Fibroblast of lung (primary cell): ENCODE results near the gene PLD1. TPM values are rescaled to one million over a fixed set of nuclear protein-coding genes. Genes with fewer than 3 reads are reported as not detected.

ENCODE experiments used
- DNase-seq, 2 donors: peaks; one replicate each; pipeline versions ENCODE4 v3.0.0 to v3.0.0-alpha.2; 2010; ENCODE audit warnings: low read depth in 2 of 2
- H2AFZ ChIP-seq: 2 replicates; pipeline ENCODE4 v1.5.1; 2012; ENCODE audit warnings: low read length, control low read depth, inconsistent platforms
- H3K27ac ChIP-seq: 2 replicates; pipeline ENCODE4 v1.5.1; 2011; ENCODE audit warnings: low read length, control low read depth; ENCODE audit not compliant: insufficient read depth
- H3K27me3 ChIP-seq: 2 replicates; pipeline ENCODE4 v1.5.1; 2011; ENCODE audit warnings: mild to moderate bottlenecking, low read length; ENCODE audit not compliant: control insufficient read depth, insufficient read depth
- H3K36me3 ChIP-seq: 2 replicates; pipeline ENCODE4 v1.5.1; 2011; ENCODE audit warnings: low read length; ENCODE audit not compliant: control insufficient read depth, insufficient read depth
- H3K4me1 ChIP-seq: 2 replicates; pipeline ENCODE4 v1.5.1; 2011; ENCODE audit warnings: low read length; ENCODE audit not compliant: control insufficient read depth, insufficient read depth; ENCODE audit errors: extremely low read depth
- H3K4me2 ChIP-seq: 2 replicates; pipeline ENCODE4 v1.5.1; 2011; ENCODE audit warnings: low read length, control low read depth; ENCODE audit not compliant: insufficient read depth; ENCODE audit errors: extremely low read depth
- H3K4me3 ChIP-seq, 4 experiments: fragments of 200-600 bp in 1 of 4; sonication (generic) in 1 of 4; replicated peaks in 1 of 4; 2 replicates each; pipeline ENCODE4 v1.5.1; 2011 to 2016; ENCODE audit warnings: low read length in 4 of 4, low read depth in 3 of 4, mild to moderate bottlenecking in 3 of 4, control low read depth in 2 of 4, inconsistent platforms in 1 of 4, mixed read lengths in 1 of 4; ENCODE audit not compliant: insufficient read depth in 1 of 4; ENCODE audit errors: control extremely low read depth in 1 of 4
- H3K79me2 ChIP-seq: 2 replicates; pipeline ENCODE4 v1.5.1; 2012; ENCODE audit warnings: mild to moderate bottlenecking, low read length, inconsistent platforms; ENCODE audit not compliant: control insufficient read depth, insufficient read depth
- H3K9ac ChIP-seq: 2 replicates; pipeline ENCODE4 v1.5.1; 2011; ENCODE audit warnings: mild to moderate bottlenecking, low read length, control low read depth; ENCODE audit not compliant: insufficient read depth
- H3K9me3 ChIP-seq: 2 replicates; pipeline ENCODE4 v1.5.1; 2012; ENCODE audit warnings: low read depth, low read length; ENCODE audit not compliant: control insufficient read depth, insufficient read depth
- H4K20me1 ChIP-seq: 2 replicates; pipeline ENCODE4 v1.5.1; 2011; ENCODE audit warnings: low read length; ENCODE audit not compliant: control insufficient read depth, insufficient read depth; ENCODE audit errors: extremely low read depth
- CTCF ChIP-seq, 2 donors: IDR thresholded peaks in 1 of 2; conservative IDR thresholded peaks in 1 of 2; 1 replicate in 1 of 2; 2 replicates in 1 of 2; pipeline ENCODE4 v1.5.1; 2011 to 2012; ENCODE audit warnings: low read length in 2 of 2, control low read depth in 1 of 2, inconsistent platforms in 1 of 2, low read depth in 1 of 2, mild to moderate bottlenecking in 1 of 2
- EZH2 ChIP-seq: IDR thresholded peaks from 2 replicates; pipeline ENCODE4 v1.5.1; 2012; ENCODE audit warnings: low read length, control low read depth, mild to moderate bottlenecking; ENCODE audit errors: missing control alignments
- polyA plus RNA-seq, 2 donors: library from polyadenylated mRNA; depleted of rRNA in 1 of 2; stranded (reverse) in 1 of 2; unstranded in 1 of 2; fragments of >200 nt; gene quantifications; 2 replicates each; pipeline ENCODE4 v1.2.1, GENCODE V29; 2011 to 2012; ENCODE audit warnings: missing spikeins in 1 of 2
- total RNA-seq: library from RNA; depleted of rRNA; stranded (reverse); fragments of >200 nt; gene quantifications from 2 replicates; pipeline ENCODE4 v1.2.1, GENCODE V29; 2014

PLD1 gene
- total and polyA plus RNA-seq, 2 donors (not counting 1 experiment from before 2014, with no cell fraction given), result 10.8 to 18.8 TPM

- no peaks in the 10 kb centered on the region for H4K20me1 ChIP-seq
- H2AFZ ChIP-seq, result no peak overlapping the region
- peaks cover 7% of the 10 kb centered on the region for H3K4me1 ChIP-seq
- no peak for TF ChIP-seq EZH2
- no peak for TF ChIP-seq CTCF (conservative IDR thresholded peaks at IDR 0.05 in 1 of 2, IDR thresholded peaks at IDR 0.05 in 1 of 2; ENCODE audit: low read depth in 1 of 2, low read length in 2 of 2)
- H3K9ac ChIP-seq, result no peak overlapping the region
- no peaks in the 10 kb centered on the region for H3K36me3 ChIP-seq
- no peak overlapping the region for H3K27ac ChIP-seq
- no peak overlapping the region for H3K4me3 ChIP-seq
- H3K79me2 ChIP-seq, result no peaks in the 10 kb centered on the region
- H3K4me2 ChIP-seq, result no peak overlapping the region
- no peaks in the 10 kb centered on the region for H3K27me3 ChIP-seq
- peak in 1 of 2 donors; percentile 83 for DNase-seq
- H3K9me3 ChIP-seq, result no peaks in the 10 kb centered on the region
These were observed 3.7 kb upstream of the PLD1 start for GRCh38 chr3:171813897-171814460.

GRCh38 chr3:171813278-171813896 lies 3.1 kb upstream of the PLD1 start:
- H3K27ac ChIP-seq, result no peak overlapping the region
- no peaks in the 10 kb centered on the region for H3K9me3 ChIP-seq
- H4K20me1 ChIP-seq, result no peaks in the 10 kb centered on the region
- no peak overlapping the region for H3K9ac ChIP-seq
- TF ChIP-seq CTCF (conservative IDR thresholded peaks at IDR 0.05 in 1 of 2, IDR thresholded peaks at IDR 0.05 in 1 of 2; ENCODE audit: low read depth in 1 of 2, low read length in 2 of 2) (no peak), EZH2 (no peak)
- no peaks in the 10 kb centered on the region for H3K36me3 ChIP-seq
- no peaks in the 10 kb centered on the region for H3K27me3 ChIP-seq
- no peak overlapping the region for H3K4me3 ChIP-seq
- no peak overlapping the region for H3K4me2 ChIP-seq
- H3K79me2 ChIP-seq, result no peaks in the 10 kb centered on the region
- no peak overlapping the region for H2AFZ ChIP-seq
- H3K4me1 ChIP-seq, result peaks cover 7% of the 10 kb centered on the region
- no peak for DNase-seq

GRCh38 chr3:171812811-171813210 lies 2.5 kb upstream of the PLD1 start:
- no peaks in the 10 kb centered on the region for H3K79me2 ChIP-seq
- no peak overlapping the region for H3K4me3 ChIP-seq
- H2AFZ ChIP-seq, result no peak overlapping the region
- H3K9me3 ChIP-seq, result no peaks in the 10 kb centered on the region
- no peaks in the 10 kb centered on the region for H4K20me1 ChIP-seq
- no peak overlapping the region for H3K9ac ChIP-seq
- no peak overlapping the region for H3K4me2 ChIP-seq
- TF ChIP-seq CTCF (conservative IDR thresholded peaks at IDR 0.05 in 1 of 2, IDR thresholded peaks at IDR 0.05 in 1 of 2; ENCODE audit: low read depth in 1 of 2, low read length in 2 of 2), result no peak
- TF ChIP-seq EZH2, result no peak
- H3K4me1 ChIP-seq, result peaks cover 7% of the 10 kb centered on the region
- no peaks in the 10 kb centered on the region for H3K36me3 ChIP-seq
- peak in 1 of 2 donors; percentile 53 for DNase-seq
- H3K27ac ChIP-seq, result no peak overlapping the region
- H3K27me3 ChIP-seq, result no peaks in the 10 kb centered on the region
